GM15510 (cell line): ENCODE data around the gene ICA1.

Experiments
- POLR2A ChIP-seq: IDR thresholded peaks from 3 replicates; pipeline ENCODE4 v1.6.1; 2011; ENCODE audit warnings: borderline replicate concordance; ENCODE audit not compliant: insufficient read length; ENCODE audit errors: extremely low read depth

Gene ICA1

DNA sequence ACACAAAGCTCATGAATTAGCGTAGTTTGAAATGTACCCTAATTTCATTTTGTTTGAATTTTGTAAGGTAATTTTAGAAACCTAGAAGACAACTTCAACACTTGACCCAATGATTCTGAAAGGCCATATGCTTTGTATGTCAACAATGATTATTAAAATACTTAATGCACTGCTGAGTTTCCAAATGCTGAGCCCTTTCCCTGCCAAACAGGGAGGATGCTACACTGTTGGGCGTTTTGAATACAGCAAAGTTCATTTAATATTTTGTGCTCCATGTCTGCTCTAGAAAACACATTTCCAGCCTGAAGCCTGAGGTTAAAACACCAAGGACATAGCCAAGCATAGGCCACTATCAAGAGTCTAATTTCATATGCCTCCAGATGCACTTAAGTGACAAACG lies 99.8 kb downstream of the ICA1 start:
- no peak for TF ChIP-seq POLR2A

DNA sequence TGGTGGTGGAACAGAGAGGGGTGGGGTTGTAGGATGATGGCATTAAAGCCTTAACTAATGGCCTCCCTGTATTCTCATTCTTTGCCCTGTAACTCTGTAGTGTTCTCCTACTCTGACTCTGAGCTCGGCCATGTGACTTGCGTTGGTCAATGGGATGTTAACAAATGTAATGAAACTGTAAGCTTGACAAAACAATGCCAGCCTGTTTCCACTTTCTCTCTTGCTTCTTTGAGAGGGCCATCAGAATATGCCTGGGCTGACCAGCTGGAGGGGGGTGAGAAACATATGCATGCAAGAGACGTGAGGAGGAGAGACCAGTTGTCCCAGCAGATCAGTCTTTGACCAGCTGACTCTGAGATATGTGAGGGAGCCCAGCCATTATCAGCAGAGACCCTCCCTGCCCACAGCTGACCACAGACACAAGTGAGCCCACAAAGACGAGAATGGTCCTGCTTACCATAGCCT lies 100.6 kb downstream of the ICA1 start:
- no peak for TF ChIP-seq POLR2A

DNA sequence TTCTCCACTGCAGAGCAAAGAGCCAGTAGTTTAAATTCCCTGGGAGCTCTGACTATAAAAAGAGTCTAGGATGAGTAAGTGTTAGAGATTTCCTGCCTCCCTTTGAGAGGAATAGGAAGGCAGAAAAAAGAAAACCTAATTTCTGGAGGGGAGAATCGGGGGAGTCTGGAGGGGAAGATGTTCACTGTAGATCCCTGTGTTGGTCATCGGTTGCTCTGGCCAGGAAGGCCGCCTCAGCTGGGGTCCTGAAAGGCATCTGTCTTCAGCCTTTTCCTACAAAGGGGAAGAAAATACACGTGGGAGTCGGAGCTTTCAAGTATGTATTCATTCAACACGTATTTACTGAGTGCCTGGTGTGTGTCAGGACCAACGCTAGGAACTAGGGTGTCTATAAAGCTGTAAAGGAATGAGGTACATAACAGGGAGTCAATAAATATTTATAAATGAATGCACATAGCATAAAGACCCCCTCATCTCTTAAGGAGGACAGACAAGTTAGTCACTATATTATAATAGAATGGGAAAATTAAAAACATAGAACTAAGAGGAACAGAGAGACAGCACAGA lies 101.1 kb downstream of the ICA1 start:
- no peak for TF ChIP-seq POLR2A

DNA sequence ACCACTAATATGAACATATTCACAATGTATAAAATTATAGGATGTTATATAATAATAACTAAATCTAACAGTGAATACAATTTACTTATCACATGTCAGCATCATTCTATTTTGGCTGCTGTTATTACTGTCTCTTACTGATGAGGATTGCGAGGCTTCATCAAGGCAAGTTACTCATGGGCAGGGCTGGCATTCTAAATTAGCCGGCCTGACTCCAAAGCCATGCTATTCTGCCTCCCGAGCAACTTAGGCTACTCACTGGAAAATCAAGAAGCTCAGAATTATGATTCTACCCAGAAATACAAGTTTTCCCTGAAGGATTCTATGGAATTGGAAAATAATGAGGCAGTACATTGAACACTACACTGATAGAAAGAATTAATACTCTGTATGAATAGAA lies 101.7 kb downstream of the ICA1 start:
- TF ChIP-seq POLR2A, result no peak

DNA sequence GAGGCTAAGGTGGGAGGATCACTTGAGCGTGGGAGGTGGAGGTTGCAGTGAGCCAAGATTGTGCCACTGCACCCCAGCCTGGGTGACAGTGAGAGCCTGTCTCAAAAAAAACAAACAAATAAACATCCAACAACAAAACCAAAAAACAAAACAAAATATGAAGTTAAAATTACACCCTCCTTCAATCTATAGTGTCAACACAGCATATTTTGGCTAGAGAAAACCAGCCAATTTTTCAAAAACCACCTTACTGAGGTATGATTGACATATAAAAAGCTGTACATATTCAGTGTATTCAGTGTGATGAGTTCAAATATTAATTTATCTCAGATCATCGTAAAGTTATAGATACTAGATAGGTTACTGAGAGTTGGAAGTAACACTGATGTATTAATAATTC lies 102.4 kb downstream of the ICA1 start:
- TF ChIP-seq POLR2A, result no peak

DNA sequence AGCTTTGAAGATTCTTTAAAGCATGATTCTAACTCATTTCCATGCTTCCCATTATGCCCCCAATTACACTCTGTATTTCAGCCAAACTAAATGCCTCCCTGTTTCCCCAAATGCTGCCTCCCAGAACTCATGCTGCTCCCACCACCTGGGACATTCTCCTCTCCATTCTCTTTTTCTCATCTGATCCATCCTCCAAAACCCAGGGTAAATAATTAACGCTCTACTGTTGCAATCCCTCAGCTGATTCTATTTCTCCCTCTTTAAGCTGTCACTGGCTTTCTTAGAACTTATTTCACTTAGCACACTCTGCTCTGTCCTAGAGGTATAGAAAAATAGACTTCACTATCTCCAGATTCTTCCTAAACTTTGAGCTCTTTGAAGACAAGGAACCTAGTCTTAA lies 104.7 kb downstream of the ICA1 start:
- TF ChIP-seq POLR2A, result no peak

DNA sequence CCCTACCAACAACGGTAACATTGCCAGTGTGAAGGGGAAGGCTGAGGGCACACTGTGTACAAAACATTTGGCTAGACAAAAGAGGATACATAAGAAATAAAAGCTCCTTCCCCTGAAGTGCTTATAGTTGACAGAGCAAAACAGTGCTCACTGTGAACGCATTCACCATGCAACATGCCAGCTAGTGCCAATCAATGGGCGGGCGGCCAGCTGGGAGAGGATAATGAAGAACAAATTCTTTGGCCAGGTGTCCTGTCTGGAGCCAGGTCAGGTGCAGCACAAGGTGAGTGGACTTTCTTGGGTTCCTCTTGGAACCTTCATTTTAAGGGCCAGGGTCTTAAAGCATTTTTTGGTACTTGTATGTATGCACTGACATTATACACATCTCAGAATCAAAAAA lies 106.1 kb downstream of the ICA1 start:
- TF ChIP-seq POLR2A, result no peak

DNA sequence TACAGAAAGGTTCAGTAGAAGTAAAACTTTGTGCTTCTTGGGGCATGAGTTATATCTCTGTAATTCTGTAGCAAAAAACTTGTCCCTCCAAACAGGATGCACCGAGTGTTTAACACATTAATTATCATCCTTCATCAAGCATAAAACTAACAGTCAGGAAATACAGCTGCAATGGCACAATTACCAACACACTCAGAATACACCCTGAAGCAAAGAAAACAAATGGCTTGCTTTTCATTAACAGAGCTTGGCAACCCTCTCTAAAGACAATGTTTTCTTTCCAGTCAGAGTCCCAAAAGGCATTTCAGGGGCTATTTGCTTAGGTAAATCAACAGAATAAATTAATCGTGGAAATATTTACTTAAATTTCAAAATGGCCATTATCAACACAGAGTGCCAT lies 107.7 kb downstream of the ICA1 start:
- TF ChIP-seq POLR2A, result no peak

DNA sequence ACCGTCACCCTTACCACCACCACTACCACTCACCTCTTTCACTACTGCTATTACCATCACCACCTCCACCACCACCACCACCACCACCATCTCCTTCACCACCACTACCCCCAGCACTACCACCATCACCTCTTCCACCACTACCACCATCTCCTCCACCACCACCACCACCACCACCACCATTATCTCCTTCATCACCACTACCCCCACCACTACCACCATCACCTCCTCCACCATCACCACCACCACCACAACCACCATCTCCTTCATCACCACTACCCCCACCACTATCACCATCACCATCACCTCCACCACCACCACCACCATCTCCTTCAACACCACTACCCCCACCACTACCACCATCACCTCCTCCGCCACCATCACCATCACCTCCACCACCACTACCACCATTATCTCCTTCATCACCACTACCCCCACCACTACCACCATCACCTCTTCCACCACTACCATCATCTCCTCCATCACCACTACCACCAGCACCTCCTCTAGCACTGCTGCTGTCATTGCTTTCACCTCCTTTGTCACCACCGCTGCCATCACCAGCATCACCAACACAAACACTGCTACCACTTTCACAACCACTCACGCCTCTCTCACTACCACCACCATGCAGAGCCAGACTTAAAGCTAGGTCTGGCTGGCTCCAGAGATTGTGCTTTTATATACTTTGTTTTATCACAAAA lies 109.3 kb downstream of the ICA1 start:
- TF ChIP-seq POLR2A, result no peak

DNA sequence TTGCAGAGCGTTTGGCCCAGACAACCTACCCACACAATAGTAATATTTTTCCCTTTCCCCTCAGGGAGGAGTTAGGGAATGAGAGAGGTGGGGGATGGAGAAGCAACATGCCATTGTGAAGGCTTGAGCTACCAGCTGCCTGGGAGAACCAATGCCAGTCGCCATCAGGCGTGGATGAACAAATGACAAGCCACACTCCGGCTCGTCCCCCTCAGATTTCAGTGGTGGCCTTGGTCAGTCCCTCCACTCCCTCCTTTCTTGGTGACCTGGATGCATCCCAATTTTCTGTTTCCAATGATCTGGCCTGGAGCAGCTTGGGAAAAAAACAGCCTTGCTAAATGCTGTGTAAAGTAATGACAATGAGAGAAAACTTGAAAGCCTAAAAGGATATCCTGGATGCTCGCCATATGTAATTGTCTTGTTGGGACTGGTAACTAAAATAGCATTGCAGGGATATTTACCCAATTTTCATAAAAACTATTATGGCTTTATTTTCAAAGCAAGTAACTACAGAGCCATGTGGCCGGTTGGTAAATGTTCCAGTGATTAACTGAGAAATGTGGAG lies 110.7 kb downstream of the ICA1 start:
- no peak for TF ChIP-seq POLR2A

DNA sequence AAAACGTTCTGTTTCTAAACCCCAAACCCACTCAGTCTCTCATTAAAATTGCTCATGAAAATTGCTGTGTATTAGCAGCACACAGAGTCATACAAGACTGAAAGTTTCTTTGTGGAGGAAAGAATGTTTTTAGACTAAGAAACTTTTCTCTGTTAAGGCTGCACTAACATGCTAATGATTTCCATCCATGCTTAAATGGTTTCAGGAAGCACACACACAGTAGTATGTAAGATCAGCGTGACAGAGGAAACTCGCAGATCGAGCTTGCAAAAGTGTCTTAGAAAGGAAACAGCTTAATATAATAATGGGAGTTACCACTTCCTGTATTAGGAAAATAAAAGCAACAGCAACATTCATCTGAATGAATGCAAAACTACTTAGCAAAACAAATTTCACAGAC lies 112.7 kb downstream of the ICA1 start:
- no peak for TF ChIP-seq POLR2A

DNA sequence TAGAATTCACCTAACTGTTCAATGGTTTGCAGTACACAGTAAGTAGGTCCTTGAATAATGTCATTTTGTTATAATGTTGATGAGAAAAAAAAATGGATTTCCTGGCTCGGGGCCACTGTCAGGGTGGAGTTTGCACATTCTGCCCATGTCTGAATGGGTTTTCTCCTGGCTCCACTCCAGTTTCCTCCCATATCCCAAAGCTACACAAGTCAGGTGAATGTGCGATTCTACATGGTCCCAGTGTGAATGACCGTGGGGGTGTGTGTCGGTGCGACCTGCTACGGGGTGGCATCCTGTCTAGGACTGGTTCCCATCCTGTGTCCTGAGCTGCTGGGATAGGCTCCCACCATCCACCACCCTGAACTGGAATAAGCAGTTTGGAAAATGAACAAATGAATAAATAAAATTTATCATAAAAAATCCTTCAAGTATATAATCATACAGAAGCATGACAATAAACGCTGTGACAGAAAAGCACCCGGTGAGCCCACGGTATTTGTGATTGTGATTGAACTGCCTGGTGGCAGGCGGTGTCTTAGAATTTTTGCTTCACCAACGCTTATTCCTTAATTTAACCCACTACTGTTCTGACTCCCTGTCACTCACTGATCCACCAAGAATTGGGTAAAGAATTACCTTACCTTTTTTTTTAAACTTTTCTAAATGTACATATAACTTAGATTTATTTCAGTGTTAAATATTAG lies 114.1 kb downstream of the ICA1 start:
- no peak for TF ChIP-seq POLR2A

DNA sequence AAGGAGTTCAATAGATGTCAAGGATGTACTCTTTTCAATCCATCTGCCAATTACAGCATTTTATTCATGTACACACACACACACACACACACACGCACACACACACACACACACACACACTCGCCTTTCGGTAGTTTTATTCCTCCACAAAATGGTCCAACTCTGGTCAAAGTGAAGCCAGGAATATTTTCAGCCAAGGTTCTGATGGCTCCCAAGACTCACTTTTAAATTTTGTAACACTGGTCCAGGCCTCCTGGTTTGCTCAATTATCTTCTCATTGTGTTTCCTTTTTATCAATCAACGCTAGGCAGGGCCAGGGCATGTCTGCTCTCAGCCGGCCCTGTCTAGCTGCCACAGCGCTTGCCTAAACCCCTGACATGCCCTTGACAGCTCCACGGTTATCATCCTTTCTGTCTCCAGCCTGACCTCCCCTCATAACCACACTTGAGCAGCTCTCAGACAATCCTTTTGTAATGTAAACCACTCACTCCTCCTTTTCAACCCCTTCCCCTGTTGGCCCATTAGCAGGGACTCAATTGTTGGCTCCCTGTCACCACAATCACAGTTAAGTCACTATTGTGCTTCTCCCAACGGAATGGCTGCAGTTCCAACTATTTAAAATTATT lies 115.1 kb downstream of the ICA1 start:
- no peak for TF ChIP-seq POLR2A

DNA sequence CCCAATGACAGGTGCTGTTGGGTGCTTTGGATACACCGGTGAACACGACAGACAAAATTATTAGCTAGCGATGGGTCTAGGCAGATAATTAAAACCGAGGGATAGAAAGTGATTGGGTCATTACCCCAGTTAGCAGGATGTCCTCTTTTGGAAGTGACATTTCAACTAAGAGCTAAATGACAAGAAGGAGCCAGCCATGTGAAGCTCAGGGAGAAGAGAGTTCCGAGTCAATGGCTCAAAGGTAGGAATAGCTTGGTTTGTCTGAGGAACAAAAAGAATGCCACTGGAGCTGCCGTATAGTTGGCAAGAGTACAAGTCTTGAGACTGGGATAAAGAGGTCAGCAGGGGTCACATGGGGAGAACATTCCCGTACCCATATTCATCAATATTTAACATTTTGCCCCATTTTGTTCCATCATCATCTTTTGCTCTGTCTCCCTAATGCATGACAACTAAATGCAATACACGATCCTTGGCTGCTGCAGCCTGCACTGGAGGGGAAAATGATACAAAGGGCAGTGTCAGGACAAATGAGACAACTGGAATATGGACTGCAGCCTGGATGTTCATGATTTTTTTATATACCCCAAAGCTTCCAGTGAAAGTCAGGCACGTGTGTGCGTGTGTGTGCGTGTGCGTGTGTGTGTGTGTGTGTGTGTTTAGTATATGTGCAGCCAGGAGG lies 115.7 kb downstream of the ICA1 start:
- no peak for TF ChIP-seq POLR2A

DNA sequence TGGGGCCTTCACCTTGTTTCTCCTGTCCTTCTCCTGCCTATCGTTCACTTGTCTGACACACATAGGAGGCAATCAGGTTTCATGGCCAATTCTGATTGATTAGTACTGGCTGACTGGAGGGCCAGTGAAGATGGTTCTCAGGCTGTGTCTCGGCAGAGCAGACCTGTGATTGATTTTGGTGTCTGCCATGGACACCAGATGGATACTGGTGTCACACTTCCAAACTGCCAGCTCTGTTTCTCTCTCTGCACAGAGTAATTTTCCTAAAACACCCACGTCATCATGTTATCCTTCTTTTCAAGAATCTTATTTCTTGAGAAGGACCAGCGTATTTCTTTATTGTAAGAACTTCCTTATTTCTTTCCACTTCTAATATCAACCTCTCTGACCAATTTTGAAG lies 117.1 kb downstream of the ICA1 start:
- no peak for TF ChIP-seq POLR2A

DNA sequence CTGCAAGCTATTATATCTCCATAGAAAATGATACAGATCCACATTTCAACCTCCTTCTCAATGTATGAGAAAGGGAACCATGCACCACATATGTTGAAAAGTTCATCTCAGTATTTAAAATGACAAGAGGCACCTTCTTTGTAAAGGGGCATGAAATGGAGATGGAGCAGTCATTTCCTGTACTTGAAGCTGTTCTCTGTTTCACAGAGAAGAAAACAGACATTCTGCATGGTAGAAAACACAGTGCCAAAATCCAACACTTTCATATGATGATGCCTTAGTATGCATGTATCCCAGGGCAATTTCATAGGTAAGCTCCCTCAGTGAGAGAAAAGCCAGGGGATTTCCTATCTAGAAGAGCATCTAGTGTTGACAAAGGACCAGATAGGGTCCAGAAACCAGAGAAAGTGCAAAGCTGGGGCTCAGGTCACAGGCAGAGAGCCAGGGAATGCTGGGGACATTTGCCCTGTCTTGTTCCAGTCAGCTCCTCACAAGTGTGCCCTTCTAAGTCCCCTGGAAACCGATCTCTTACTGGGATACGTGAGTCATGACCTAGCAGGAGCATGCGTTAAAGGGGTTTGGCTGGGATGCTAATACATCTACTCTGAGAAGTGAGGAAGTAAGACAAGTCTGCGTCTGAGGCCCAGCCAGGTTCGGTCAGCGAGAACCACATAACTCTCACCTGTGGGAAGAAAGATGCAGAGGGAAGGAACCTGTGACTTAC lies 118.7 kb downstream of the ICA1 start:
- TF ChIP-seq POLR2A, result no peak
